Subcutaneous adipose tissue (tissue), 4 donors: ENCODE measurements around the gene SH3RF2. TPM values are rescaled to one million over a fixed set of nuclear protein-coding genes. Genes with fewer than 3 reads are reported as not detected.

Source experiments
- CTCF ChIP-seq: fragments of 450-650 bp; IDR thresholded peaks from one replicate; pipeline ENCODE4 v1.5.1; 2016; ENCODE audit warnings: low read depth, mild to moderate bottlenecking, control low read depth, antibody characterized with exemption, moderate library complexity
- total RNA-seq, 4 donors: library from RNA; depleted of rRNA; stranded (reverse); fragments of >200 nt; gene quantifications; one replicate each; pipeline ENCODE4 v1.1.0, GENCODE V29; 2016

Gene SH3RF2
- total RNA-seq, 4 donors from 2014 or later = 0.33 to 5.3 (median 3.0) TPM

DNA sequence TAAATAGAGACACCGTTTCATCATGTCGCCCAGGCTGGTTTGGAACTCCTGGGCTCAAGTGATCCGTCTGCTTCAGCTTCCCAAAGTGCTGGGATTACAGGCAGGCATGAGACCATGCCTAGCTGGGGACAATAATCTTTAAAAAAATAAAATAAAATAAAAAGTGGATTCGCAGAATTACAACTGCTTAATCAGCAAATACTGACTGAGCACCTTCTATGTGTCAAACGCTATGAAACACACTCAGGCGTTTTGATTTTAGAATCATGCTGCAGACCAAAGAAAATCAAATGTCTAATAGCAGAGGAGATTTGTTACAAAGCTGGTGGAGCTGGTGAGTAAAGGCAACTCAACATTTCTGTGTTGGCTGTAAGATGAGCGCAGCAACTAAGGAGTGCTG is 22.7 kb upstream of the SH3RF2 start:
- no peak for TF ChIP-seq CTCF

- no peak for TF ChIP-seq CTCF
Measured at GRCh38 chr5:145915970-145916638, 20.3 kb upstream of the SH3RF2 start.

- TF ChIP-seq CTCF = no peak
Measured at GRCh38 chr5:145917288-145917687, 19.1 kb upstream of the SH3RF2 start.

- no peak for TF ChIP-seq CTCF
Measured at GRCh38 chr5:145918397-145918796, 18.0 kb upstream of the SH3RF2 start.

- TF ChIP-seq CTCF = no peak
Measured at GRCh38 chr5:145919413-145919812, 17.0 kb upstream of the SH3RF2 start.

- TF ChIP-seq CTCF = no peak
Measured at GRCh38 chr5:145920542-145921210, 15.7 kb upstream of the SH3RF2 start.

DNA sequence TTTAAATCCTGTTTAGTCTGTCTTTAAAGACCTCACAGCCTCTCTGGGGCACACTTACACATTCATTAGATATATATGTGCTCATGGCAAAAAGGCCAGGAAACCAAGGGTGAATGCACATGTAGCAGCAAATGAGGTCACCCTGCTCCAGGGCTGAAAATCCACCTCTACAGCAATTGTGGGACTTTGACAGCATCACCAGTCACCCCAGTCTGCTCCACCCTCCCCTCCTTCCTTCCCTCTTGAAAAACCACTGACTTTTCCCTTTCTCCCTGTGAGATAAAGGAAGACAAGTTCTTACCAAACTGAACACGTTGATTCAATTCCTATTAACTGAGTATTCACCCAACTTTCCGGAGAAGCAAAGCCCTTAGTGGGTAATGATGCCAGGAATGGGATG is 15.2 kb upstream of the SH3RF2 start:
- no peak for TF ChIP-seq CTCF
